Vagina (tissue), 2 donors: ENCODE results near the gene PPP3CB. TPM values are rescaled to one million over a fixed set of nuclear protein-coding genes. Genes with fewer than 3 reads are reported as not detected.
A peak's percentile ranks its signal among the peaks of the same experiment; 100 is the strongest.

Experiments used
- DNase-seq, 2 donors: peaks; one replicate each; pipeline ENCODE4 v3.0.0-alpha.2; 2017; ENCODE audit errors: extremely low spot score in 2 of 2
- H3K27ac ChIP-seq: fragments of 200-600 bp; sonication (generic); one replicate; pipeline ENCODE4 v1.5.1; 2019
- H3K27me3 ChIP-seq: fragments of 200-600 bp; sonication (generic); one replicate; pipeline ENCODE4 v1.5.1; 2019
- H3K36me3 ChIP-seq, 2 donors: fragments of 200-600 bp; sonication (generic); one replicate each; pipeline ENCODE4 v1.5.1; 2017 to 2019
- H3K4me1 ChIP-seq: fragments of 200-600 bp; sonication (generic); one replicate; pipeline ENCODE4 v1.5.1; 2019
- H3K4me3 ChIP-seq, 2 donors: fragments of 200-600 bp; sonication (generic); 1 replicate in 1 of 2; 2 replicates in 1 of 2; pipeline ENCODE4 v1.5.1; 2016 to 2019
- H3K9me3 ChIP-seq: fragments of 200-600 bp; sonication (generic); one replicate; pipeline ENCODE4 v1.5.1; 2019
- POLR2A ChIP-seq, 2 donors: fragments of 450-650 bp; IDR thresholded peaks; one replicate each; pipeline ENCODE4 v1.6.1; 2017; ENCODE audit warnings: antibody characterized with exemption in 2 of 2, mild to moderate bottlenecking in 2 of 2, moderate library complexity in 2 of 2
- POLR2AphosphoS5 ChIP-seq, 2 donors: sonication (generic); formaldehyde crosslinking; IDR thresholded peaks; one replicate each; pipeline ENCODE4 v1.9.0; 2017; ENCODE audit warnings: antibody characterized with exemption in 2 of 2, mild to moderate bottlenecking in 2 of 2, low read depth in 1 of 2; ENCODE audit not compliant: insufficient read depth in 1 of 2
- intact Hi-C: fragments of 100-400 bp; cut with DNase I; formaldehyde crosslinking; loops from one replicate; pipeline ENCODE4 v1.15.1; 2023
- total RNA-seq: library from RNA; depleted of rRNA; stranded (reverse); fragments of >200 nt; gene quantifications from one replicate; pipeline ENCODE4 v1.2.3, GENCODE V29; 2016
- TF ChIP-seq, protein P1 (sequence below), 3 experiments: fragments of 450-650 bp in 2 of 3; fragments of 200-600 bp in 1 of 3; sonication (generic) in 1 of 3; IDR thresholded peaks; one replicate each; pipeline ENCODE4 v1.5.1; 2017 to 2019; ENCODE audit warnings: antibody characterized with exemption in 3 of 3, mild to moderate bottlenecking in 2 of 3, moderate library complexity in 2 of 3

Gene PPP3CB
- total RNA-seq, 1 donor from 2014 or later, result 46.2 TPM

GRCh38 chr10:73426318-73426717, 69.5 kb downstream of the PPP3CB start:
- TF ChIP-seq, protein P1, sequence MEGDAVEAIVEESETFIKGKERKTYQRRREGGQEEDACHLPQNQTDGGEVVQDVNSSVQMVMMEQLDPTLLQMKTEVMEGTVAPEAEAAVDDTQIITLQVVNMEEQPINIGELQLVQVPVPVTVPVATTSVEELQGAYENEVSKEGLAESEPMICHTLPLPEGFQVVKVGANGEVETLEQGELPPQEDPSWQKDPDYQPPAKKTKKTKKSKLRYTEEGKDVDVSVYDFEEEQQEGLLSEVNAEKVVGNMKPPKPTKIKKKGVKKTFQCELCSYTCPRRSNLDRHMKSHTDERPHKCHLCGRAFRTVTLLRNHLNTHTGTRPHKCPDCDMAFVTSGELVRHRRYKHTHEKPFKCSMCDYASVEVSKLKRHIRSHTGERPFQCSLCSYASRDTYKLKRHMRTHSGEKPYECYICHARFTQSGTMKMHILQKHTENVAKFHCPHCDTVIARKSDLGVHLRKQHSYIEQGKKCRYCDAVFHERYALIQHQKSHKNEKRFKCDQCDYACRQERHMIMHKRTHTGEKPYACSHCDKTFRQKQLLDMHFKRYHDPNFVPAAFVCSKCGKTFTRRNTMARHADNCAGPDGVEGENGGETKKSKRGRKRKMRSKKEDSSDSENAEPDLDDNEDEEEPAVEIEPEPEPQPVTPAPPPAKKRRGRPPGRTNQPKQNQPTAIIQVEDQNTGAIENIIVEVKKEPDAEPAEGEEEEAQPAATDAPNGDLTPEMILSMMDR (IDR thresholded peaks at IDR 0.05), result no peak
- TF ChIP-seq POLR2AphosphoS5 (IDR thresholded peaks at IDR 0.05; ENCODE audit: insufficient read depth in 1 of 2, low read depth in 1 of 2) (no peak), POLR2A (IDR thresholded peaks at IDR 0.05) (no peak)
- intact Hi-C loops, result no loop called here

GRCh38 chr10:73424478-73424877, 71.3 kb downstream of the PPP3CB start:
- H3K36me3 ChIP-seq, result peaks cover 3 to 56% of the 10 kb centered on the region in 2 donors
- TF ChIP-seq, protein P1 (IDR thresholded peaks at IDR 0.05), result no peak
- TF ChIP-seq POLR2AphosphoS5 (IDR thresholded peaks at IDR 0.05; ENCODE audit: insufficient read depth in 1 of 2, low read depth in 1 of 2) (no peak), POLR2A (IDR thresholded peaks at IDR 0.05) (no peak)
- intact Hi-C loops, result no loop called here

More at GRCh38 chr10:73426318-73426717, 69.5 kb downstream of the PPP3CB start:
- Histone ChIP-seq H3K9me3 (no peaks in the 10 kb centered on the region), H3K27ac (no peak overlapping the region), H3K4me1 (no peaks in the 10 kb centered on the region), H3K4me3 (no peak overlapping the region), H3K27me3 (no peaks in the 10 kb centered on the region), H3K36me3 (peaks cover 3 to 56% of the 10 kb centered on the region in 2 donors)
- no peak for DNase-seq

GRCh38 chr10:73423309-73423708, 72.5 kb downstream of the PPP3CB start:
- TF ChIP-seq POLR2AphosphoS5 (IDR thresholded peaks at IDR 0.05; ENCODE audit: insufficient read depth in 1 of 2, low read depth in 1 of 2), result no peak
- TF ChIP-seq, protein P1 (IDR thresholded peaks at IDR 0.05), result no peak
- no peak for TF ChIP-seq POLR2A (IDR thresholded peaks at IDR 0.05)
- DNase-seq, result no peak
- intact Hi-C loops, result no loop called here
- no peaks in the 10 kb centered on the region for H3K27me3 ChIP-seq
- H3K4me1 ChIP-seq, result no peaks in the 10 kb centered on the region
- H3K4me3 ChIP-seq, result no peak overlapping the region
- H3K27ac ChIP-seq, result no peak overlapping the region
- H3K36me3 ChIP-seq, result peaks cover 3 to 49% of the 10 kb centered on the region in 2 donors
- H3K9me3 ChIP-seq, result no peaks in the 10 kb centered on the region

More at GRCh38 chr10:73424478-73424877, 71.3 kb downstream of the PPP3CB start:
- H3K9me3 ChIP-seq, result no peaks in the 10 kb centered on the region
- H3K4me3 ChIP-seq, result no peak overlapping the region
- no peaks in the 10 kb centered on the region for H3K27me3 ChIP-seq
- no peak overlapping the region for H3K27ac ChIP-seq
- DNase-seq, result no peak
- no peaks in the 10 kb centered on the region for H3K4me1 ChIP-seq

DNA sequence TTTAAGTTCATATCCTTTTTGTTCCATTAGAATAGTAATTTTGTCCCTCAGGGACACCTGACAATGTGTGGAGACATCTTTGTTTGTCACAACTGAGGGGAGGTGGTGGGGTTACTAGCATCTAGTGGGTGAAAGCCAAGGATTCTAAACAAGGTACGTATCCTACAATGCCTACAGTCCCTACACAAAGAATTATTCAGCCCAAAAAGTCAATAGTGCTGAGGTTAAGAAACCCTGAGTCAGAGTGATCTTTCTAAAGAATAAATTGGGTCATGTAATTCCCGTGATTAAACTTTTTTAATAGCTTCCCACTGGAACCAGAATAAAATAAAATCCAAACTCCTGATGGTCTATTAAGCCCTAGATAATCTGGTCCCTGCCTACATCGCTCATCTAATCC, 79.3 kb downstream of the PPP3CB start:
- Histone ChIP-seq H3K36me3 (no peaks in the 10 kb centered on the region), H3K27me3 (no peaks in the 10 kb centered on the region), H3K4me3 (no peak overlapping the region), H3K4me1 (peaks cover 22% of the 10 kb centered on the region), H3K9me3 (no peaks in the 10 kb centered on the region), H3K27ac (no peak overlapping the region)
- intact Hi-C loops, result no loop called here
- DNase-seq, result no peak
- TF ChIP-seq POLR2AphosphoS5 (IDR thresholded peaks at IDR 0.05; ENCODE audit: insufficient read depth in 1 of 2, low read depth in 1 of 2) (no peak), POLR2A (IDR thresholded peaks at IDR 0.05) (no peak)
- TF ChIP-seq, protein P1 (IDR thresholded peaks at IDR 0.05), result no peak

DNA sequence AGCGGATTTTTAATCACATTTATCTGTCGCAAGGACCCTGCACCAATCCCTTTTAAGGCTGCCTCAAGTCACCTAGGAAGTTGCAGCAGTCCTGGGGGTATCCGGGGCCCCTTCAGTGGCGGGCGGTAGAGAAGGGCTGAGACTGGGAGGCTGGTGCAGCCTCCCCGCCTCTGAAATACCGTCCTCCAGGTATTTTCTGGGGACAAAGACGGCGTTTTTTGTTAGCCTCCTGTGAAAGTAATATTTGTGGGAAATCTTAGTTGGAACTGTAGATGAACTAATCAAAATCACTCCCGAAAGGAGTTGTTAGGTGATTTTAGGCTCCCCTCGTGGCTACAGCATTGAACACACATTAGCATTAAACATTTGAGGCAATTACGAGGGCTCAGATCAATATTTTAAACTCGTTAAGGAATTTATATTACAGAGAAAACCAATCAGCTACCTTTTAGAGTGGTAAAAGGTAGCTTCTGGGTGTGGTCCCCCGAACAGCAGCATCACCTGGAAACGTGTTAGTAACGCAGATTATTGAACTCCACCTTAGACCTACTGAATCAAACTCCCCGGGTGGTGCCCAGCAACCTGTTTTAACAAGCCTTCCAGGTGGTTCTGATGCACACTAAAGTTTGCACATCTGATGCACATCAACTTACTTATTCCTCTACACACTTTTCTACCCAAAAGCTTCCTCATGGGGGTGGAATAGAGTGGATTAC, 81.4 kb downstream of the PPP3CB start:
- Histone ChIP-seq H3K9me3 (no peaks in the 10 kb centered on the region), H3K4me3 (peak overlapping the region; percentile 91 to 92), H3K27me3 (no peaks in the 10 kb centered on the region), H3K36me3 (no peaks in the 10 kb centered on the region), H3K27ac (peak overlapping the region; percentile 94), H3K4me1 (peaks cover 37% of the 10 kb centered on the region)
- intact Hi-C loops, result no loop called here
- DNase-seq, result no peak
- no peak for TF ChIP-seq POLR2A (IDR thresholded peaks at IDR 0.05)
- no peak for TF ChIP-seq POLR2AphosphoS5 (IDR thresholded peaks at IDR 0.05; ENCODE audit: insufficient read depth in 1 of 2, low read depth in 1 of 2)
